Activated T-helper 9 cell treated with anti-CD3 and anti-CD28 coated beads, Interleukin-2, amount 50 U/mL, for 16 hours (primary cell): ENCODE measurements around the gene VPS39.
A peak's percentile ranks its signal among the peaks of the same experiment; 100 is the strongest.
"Not testable (repeated sequence)": the region's sequence is repeated elsewhere in the genome, so short reads cannot be mapped to it uniquely, and the experiment has no call there.

ENCODE experiments used
- DNase-seq: peaks from one replicate; pipeline ENCODE4 v3.0.0-alpha.2; 2020; ENCODE audit warnings: low read depth

The VPS39 gene, protein sequence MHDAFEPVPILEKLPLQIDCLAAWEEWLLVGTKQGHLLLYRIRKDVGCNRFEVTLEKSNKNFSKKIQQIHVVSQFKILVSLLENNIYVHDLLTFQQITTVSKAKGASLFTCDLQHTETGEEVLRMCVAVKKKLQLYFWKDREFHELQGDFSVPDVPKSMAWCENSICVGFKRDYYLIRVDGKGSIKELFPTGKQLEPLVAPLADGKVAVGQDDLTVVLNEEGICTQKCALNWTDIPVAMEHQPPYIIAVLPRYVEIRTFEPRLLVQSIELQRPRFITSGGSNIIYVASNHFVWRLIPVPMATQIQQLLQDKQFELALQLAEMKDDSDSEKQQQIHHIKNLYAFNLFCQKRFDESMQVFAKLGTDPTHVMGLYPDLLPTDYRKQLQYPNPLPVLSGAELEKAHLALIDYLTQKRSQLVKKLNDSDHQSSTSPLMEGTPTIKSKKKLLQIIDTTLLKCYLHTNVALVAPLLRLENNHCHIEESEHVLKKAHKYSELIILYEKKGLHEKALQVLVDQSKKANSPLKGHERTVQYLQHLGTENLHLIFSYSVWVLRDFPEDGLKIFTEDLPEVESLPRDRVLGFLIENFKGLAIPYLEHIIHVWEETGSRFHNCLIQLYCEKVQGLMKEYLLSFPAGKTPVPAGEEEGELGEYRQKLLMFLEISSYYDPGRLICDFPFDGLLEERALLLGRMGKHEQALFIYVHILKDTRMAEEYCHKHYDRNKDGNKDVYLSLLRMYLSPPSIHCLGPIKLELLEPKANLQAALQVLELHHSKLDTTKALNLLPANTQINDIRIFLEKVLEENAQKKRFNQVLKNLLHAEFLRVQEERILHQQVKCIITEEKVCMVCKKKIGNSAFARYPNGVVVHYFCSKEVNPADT

GRCh38 chr15:42207674-42208579, at the start of gene VPS39:
Gene VPS39, minus strand, starts transcription at chr15:42208304. Its CDS starts 151 bp downstream, at chr15:42208153.
- DNase-seq: peak; percentile 74

- no peak for DNase-seq
These were observed 45.2 kb upstream of the VPS39 start for GRCh38 chr15:42253300-42253699.

DNA sequence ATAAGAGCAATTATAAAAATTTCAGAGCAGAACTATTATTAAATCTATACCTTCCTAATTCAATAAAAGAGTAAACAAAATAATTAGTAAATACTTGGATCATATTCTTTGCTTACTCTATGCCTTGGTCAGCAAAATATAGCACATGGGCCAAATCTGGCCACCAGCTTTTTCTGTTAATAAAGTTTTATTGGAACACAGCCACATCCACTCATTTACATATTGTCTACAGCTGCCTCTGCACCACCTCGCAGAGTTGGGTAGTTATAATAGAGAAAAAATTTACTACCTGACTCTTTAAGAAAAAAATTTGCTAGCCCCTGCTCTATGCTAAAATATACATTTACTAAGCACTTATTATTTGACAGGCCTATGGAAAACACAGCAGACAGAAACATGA, 32.7 kb upstream of the VPS39 start:
- no peak for DNase-seq

GRCh38 chr15:42239528-42240182, 31.6 kb upstream of the VPS39 start:
- no peak for DNase-seq

DNA sequence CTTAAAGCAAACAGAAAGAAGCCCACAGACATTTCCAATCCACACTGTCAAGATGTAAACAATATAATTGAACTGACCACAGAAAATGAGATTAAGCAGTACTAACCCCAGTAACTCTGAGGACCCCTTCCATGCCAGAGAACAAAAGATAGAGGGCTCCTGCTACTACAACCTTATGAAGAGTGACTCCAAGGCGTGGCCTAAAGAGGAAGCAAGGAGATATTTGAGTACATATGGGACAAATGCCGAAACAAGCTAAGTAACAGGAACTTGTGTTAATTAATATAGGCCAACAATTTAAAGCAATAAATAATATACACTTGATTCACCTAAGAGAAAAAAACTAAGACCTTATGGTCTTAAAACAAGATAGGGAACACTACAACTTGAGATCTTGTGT, 25.0 kb upstream of the VPS39 start:
- DNase-seq: no peak

DNA sequence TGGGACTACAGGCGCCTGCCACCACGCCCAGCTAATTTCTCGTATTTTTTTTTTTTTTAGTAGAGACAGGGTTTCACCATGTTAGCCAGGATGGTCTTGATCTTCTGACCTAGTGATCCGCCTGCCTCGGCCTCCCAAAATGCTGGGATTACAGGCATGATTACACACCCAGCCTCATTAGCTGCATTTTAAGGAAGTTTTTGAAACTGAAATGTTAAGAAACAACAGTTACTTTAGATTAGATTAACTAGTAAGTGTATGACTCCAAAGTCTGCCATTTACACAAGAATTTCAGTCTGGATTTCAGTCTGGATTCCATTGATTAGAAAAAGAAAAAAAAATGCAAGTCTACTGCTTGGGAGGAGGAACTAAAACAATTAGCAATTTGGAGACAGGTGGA, 24.5 kb upstream of the VPS39 start:
- no peak for DNase-seq

- DNase-seq: no peak
These were observed 23.0 kb upstream of the VPS39 start for GRCh38 chr15:42231088-42231487.

GRCh38 chr15:42228981-42229380, 20.9 kb upstream of the VPS39 start:
- not testable (repeated sequence) for DNase-seq

DNA sequence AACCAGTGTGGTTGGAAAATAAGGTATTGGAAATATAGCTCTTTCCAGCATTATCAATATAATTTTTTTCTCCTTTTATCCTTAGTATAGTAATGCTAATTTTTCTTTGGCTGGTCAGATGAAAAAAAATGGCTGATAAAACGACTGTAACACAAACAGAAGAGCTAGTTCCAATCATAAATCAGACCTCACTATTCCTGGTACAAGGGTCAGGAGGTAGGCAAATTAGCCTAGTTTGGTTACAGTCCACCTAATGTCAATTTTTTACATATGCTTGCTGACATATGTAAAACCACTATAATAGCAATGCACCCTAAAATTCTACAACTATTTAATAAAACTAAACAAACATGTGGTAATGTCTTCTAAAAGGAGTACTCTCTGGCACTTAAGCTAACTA, 19.9 kb upstream of the VPS39 start:
- DNase-seq: no peak

- DNase-seq: no peak
These were observed 18.5 kb upstream of the VPS39 start for GRCh38 chr15:42226648-42227047.

GRCh38 chr15:42220216-42220615, 12.1 kb upstream of the VPS39 start:
- DNase-seq: no peak

- no peak for DNase-seq
These were observed 11.0 kb upstream of the VPS39 start for GRCh38 chr15:42218953-42219592.

- no peak for DNase-seq
These were observed 9.5 kb upstream of the VPS39 start for GRCh38 chr15:42217568-42217967.

DNA sequence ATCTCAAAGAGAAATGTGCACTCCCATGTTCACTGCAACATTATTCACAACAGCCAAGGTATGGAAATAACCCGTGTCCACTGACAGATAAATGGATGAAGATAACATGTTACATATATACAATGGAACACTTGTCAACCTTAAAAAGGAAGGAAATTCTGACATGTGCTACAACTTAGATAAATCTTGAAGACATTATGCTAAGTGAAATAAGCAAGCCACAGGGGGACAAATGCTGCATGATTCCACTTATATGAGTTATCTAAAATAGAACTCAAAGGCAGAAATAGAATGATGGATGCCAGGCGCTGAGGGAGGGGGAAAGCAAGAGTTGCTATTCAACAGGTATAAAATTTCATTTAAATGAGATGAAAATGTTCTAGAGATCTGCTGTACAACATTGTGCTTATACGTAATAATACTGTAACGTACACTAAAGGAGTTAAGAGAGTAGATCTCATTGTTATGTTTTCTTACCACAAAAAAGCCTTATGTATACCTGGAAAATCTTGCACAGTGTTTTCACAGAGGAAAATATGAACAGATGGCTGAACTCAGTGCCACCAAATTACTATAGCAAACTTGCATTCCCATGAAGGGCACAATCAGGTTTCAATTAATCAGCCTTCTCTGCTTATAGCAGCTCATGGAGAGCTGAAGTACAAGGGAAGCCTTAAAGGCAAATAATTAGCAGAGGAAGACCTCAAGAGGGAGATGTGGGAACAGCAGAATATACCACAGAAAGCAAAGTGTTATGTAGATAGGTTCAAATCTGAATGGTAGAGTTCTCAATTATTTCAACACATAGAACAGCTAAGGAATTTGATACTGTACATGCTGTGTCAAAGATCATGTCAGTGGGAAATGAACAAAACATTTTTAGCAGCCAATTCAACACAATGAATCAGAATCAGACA, 8.1 kb upstream of the VPS39 start:
- DNase-seq: no peak

GRCh38 chr15:42214600-42214999, 6.5 kb upstream of the VPS39 start:
- no peak for DNase-seq

- DNase-seq: no peak
These were observed 5.4 kb upstream of the VPS39 start for GRCh38 chr15:42213511-42213910.

DNA sequence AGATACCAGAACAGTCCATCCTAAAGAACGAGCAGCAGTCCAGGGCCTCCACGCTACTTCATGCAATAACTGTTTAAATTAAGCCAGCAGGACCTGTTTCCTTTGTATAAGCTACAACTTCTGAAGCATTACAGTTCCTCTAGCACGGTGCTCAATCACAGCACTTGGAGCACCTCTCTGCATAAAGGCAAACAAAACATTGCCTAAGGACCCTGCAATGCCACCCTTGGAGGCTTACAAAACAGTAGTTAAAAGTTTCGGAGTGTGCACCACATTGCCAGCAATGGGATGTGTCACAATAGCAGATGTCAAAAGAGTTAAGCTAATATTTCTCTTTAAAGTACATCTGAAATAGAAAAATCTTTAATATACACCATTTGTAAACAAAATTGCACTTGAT, 2.6 kb upstream of the VPS39 start:
- no peak for DNase-seq

- no peak for DNase-seq
These were observed 1.7 kb downstream of the VPS39 start for GRCh38 chr15:42206406-42206805.

GRCh38 chr15:42203891-42204290, 4.2 kb downstream of the VPS39 start:
- no peak for DNase-seq

GRCh38 chr15:42202653-42203052, 5.5 kb downstream of the VPS39 start:
- DNase-seq: no peak
